Duodenal mucosa (tissue), 2 donors: ENCODE measurements around the gene GOLPH3L.

Experiments
- H3K27ac ChIP-seq: one replicate; pipeline ENCODE4 v1.7.0; 2013; ENCODE audit warnings: low read depth, low read length
- H3K27me3 ChIP-seq, 2 donors: one replicate each; pipeline ENCODE4 v1.7.0; 2013; ENCODE audit warnings: low read length in 2 of 2, control low read depth in 1 of 2; ENCODE audit not compliant: insufficient read depth in 2 of 2, control insufficient read depth in 1 of 2
- H3K36me3 ChIP-seq, 2 donors: one replicate each; pipeline ENCODE4 v1.7.0; 2013; ENCODE audit warnings: low read length in 2 of 2, control low read depth in 1 of 2; ENCODE audit not compliant: insufficient read depth in 2 of 2, control insufficient read depth in 1 of 2
- H3K4me1 ChIP-seq, 2 donors: one replicate each; pipeline ENCODE4 v1.7.0; 2013; ENCODE audit warnings: low read length in 2 of 2, control low read depth in 1 of 2; ENCODE audit not compliant: insufficient read depth in 2 of 2, control insufficient read depth in 1 of 2
- H3K4me3 ChIP-seq, 2 donors: one replicate each; pipeline ENCODE4 v1.7.0; 2013; ENCODE audit warnings: low read length in 2 of 2, low read depth in 1 of 2
- H3K9ac ChIP-seq, 2 donors: one replicate each; pipeline ENCODE4 v1.7.0; 2013; ENCODE audit warnings: low read length in 2 of 2, low read depth in 1 of 2
- H3K9me3 ChIP-seq, 2 donors: one replicate each; pipeline ENCODE4 v1.7.0; 2013; ENCODE audit warnings: low read length in 2 of 2, control low read depth in 1 of 2; ENCODE audit not compliant: control insufficient read depth in 1 of 2

GOLPH3L gene

GRCh38 chr1:150696590-150696989, 364 bp downstream of the GOLPH3L start:
- Histone ChIP-seq H3K36me3 (peaks cover 4 to 23% of the 10 kb centered on the region in 2 donors), H3K9me3 (no peaks in the 10 kb centered on the region), H3K27me3 (no peaks in the 10 kb centered on the region), H3K4me1 (peaks cover 0 to 8% of the 10 kb centered on the region in 2 donors), H3K9ac (peak overlapping the region; percentile 32 to 62), H3K27ac (peak overlapping the region; percentile 65), H3K4me3 (peak overlapping the region; percentile 78 to 84)

DNA sequence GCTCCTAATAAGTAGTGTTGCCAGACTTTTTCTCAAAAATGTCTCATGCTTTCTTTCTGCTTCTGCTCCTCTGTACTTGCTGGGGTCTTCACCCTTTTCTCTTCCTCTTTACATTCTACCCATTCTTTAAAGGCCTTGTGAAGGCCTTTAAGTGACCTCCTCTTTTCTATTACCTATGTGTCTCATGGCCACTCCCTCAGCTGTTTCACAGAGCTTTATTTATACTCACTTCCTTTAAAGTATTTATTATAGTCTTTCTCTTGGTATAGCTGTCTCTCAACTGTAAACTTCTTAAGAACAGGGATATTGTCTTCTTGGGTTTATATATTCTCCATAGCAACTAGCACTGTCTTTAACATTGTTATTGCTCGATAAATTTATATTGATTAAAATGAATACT, 792 bp downstream of the GOLPH3L start:
- peaks cover 4 to 23% of the 10 kb centered on the region in 2 donors for H3K36me3 ChIP-seq
- H3K27me3 ChIP-seq, result no peaks in the 10 kb centered on the region
- H3K4me3 ChIP-seq, result peak overlapping the region; percentile 78 to 84
- H3K9me3 ChIP-seq, result no peaks in the 10 kb centered on the region
- peaks cover 0 to 8% of the 10 kb centered on the region in 2 donors for H3K4me1 ChIP-seq
- peak overlapping the region; percentile 20 for H3K27ac ChIP-seq
- peak overlapping the region; percentile 2 to 55 for H3K9ac ChIP-seq

- Histone ChIP-seq H3K27me3 (no peaks in the 10 kb centered on the region), H3K9me3 (no peaks in the 10 kb centered on the region), H3K4me1 (peaks cover 0 to 8% of the 10 kb centered on the region in 2 donors), H3K4me3 (peak overlapping the region; percentile 29 to 78), H3K36me3 (peaks cover 4 to 23% of the 10 kb centered on the region in 2 donors), H3K9ac (peak overlapping the region in 1 of 2 donors; percentile 55), H3K27ac (no peak overlapping the region)
Measured at GRCh38 chr1:150695561-150695960, 1.4 kb downstream of the GOLPH3L start.

DNA sequence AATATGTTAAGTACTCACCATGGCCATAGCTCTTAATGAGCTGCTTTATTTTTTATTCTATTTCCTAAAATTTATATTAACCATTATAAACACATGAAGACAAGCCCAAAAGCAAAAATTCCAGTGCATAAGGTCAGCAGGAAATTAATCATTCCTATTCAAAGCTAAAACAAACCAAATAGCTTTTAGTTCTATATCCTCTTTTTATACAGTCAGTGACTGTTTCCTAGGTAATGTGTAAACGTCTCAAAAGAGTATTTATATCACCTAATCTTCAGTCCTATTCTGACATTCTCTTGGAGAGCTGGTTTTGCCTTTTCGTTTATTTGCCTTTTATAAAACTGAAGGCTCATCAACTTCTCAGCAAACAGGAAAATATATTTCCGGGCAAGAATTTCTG, 4.2 kb downstream of the GOLPH3L start:
- no peak overlapping the region for H3K9ac ChIP-seq
- H3K27ac ChIP-seq, result no peak overlapping the region
- peaks cover 8 to 35% of the 10 kb centered on the region in 2 donors for H3K36me3 ChIP-seq
- no peaks in the 10 kb centered on the region for H3K27me3 ChIP-seq
- peaks cover 0 to 7% of the 10 kb centered on the region in 2 donors for H3K4me1 ChIP-seq
- no peak overlapping the region for H3K4me3 ChIP-seq
- H3K9me3 ChIP-seq, result no peaks in the 10 kb centered on the region

- no peak overlapping the region for H3K4me3 ChIP-seq
- H3K9me3 ChIP-seq, result no peaks in the 10 kb centered on the region
- H3K9ac ChIP-seq, result no peak overlapping the region
- H3K4me1 ChIP-seq, result no peaks in the 10 kb centered on the region
- no peaks in the 10 kb centered on the region for H3K27me3 ChIP-seq
- H3K27ac ChIP-seq, result no peak overlapping the region
- peaks cover 4 to 28% of the 10 kb centered on the region in 2 donors for H3K36me3 ChIP-seq
Measured at GRCh38 chr1:150688763-150689162, 8.2 kb downstream of the GOLPH3L start.

- no peak overlapping the region for H3K9ac ChIP-seq
- peaks cover 4 to 22% of the 10 kb centered on the region in 2 donors for H3K36me3 ChIP-seq
- no peaks in the 10 kb centered on the region for H3K9me3 ChIP-seq
- H3K27me3 ChIP-seq, result no peaks in the 10 kb centered on the region
- H3K4me3 ChIP-seq, result no peak overlapping the region
- H3K4me1 ChIP-seq, result no peaks in the 10 kb centered on the region
- no peak overlapping the region for H3K27ac ChIP-seq
Measured at GRCh38 chr1:150686275-150686674, 10.7 kb downstream of the GOLPH3L start.

DNA sequence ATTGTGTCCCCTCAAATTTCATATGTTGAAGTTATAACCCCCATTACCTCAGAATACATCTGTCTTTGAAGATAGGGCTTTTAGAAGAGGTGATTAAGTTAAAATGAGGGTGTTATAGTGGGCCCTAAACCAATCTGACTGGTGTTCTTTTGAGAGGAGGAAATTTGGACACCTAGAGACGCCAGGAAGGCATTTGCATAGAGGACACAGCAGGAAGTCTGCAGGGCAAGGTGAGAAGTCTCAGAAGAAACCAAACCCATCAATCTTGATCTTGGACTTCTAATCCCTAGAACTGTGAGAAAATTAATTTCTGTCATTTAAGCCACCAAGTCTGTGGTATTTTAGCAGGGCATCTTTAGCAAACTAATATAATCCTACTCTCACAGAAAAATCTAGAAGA, 13.0 kb downstream of the GOLPH3L start:
- Histone ChIP-seq H3K9ac (no peak overlapping the region), H3K9me3 (no peaks in the 10 kb centered on the region), H3K27ac (no peak overlapping the region), H3K27me3 (no peaks in the 10 kb centered on the region), H3K4me3 (no peak overlapping the region), H3K36me3 (peaks cover 4 to 27% of the 10 kb centered on the region in 2 donors), H3K4me1 (no peaks in the 10 kb centered on the region)

DNA sequence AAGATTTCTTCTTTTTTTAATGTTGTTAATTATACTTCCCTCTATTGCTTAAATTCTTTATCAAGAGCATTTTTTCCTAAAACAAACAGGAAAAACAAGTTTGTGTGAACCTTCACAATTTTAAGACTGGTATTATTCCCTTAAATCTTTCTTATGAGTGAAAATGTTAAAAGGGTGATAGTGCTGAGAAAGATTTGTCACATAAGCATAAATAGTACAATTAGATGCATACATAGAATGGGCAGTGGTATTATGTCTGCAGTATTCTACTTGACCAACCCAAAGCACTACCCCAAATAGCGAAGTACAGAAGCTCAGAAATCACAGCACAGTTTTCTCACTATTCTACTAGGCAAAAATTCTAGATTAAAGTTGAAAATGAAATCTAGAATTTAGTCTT, 18.0 kb downstream of the GOLPH3L start:
- Histone ChIP-seq H3K4me3 (no peak overlapping the region), H3K9me3 (no peaks in the 10 kb centered on the region), H3K4me1 (no peaks in the 10 kb centered on the region)

DNA sequence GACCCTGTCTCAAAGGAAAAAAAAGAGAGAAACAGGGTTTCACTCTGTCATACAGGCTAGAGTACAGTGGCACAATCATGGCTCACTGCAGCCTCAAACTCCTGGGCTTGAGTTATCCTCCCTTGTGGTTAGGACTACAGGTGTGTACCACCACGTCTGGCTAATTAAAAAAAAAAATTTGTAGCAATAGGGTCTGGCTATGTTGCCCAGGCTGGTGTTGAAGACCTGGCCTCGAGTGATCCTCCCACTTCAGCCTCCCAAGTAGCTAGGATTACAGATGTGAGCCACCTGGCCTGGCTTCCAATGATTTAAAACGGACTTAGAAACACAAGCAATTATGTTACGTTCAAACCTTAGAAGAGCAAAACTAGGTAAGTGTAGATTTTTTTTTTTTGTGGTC, 22.1 kb downstream of the GOLPH3L start:
- no peaks in the 10 kb centered on the region for H3K27me3 ChIP-seq
- H3K36me3 ChIP-seq, result peaks cover 0 to 7% of the 10 kb centered on the region in 2 donors
- no peak overlapping the region for H3K4me3 ChIP-seq
- H3K27ac ChIP-seq, result no peak overlapping the region
- H3K9ac ChIP-seq, result no peak overlapping the region
- no peaks in the 10 kb centered on the region for H3K4me1 ChIP-seq
- no peaks in the 10 kb centered on the region for H3K9me3 ChIP-seq

More for the DNA sequence above, 18.0 kb downstream of the GOLPH3L start:
- no peak overlapping the region for H3K9ac ChIP-seq
- H3K27ac ChIP-seq, result no peak overlapping the region
- peaks cover 0 to 16% of the 10 kb centered on the region in 2 donors for H3K36me3 ChIP-seq
- H3K27me3 ChIP-seq, result no peaks in the 10 kb centered on the region

GRCh38 chr1:150663321-150663720, 33.6 kb downstream of the GOLPH3L start:
- H3K36me3 ChIP-seq, result peaks cover 5 to 20% of the 10 kb centered on the region in 2 donors
- H3K27ac ChIP-seq, result no peak overlapping the region
- peaks cover 6 to 9% of the 10 kb centered on the region in 2 donors for H3K4me1 ChIP-seq
- H3K4me3 ChIP-seq, result no peak overlapping the region
- H3K9ac ChIP-seq, result no peak overlapping the region
- H3K27me3 ChIP-seq, result no peaks in the 10 kb centered on the region
- no peaks in the 10 kb centered on the region for H3K9me3 ChIP-seq

DNA sequence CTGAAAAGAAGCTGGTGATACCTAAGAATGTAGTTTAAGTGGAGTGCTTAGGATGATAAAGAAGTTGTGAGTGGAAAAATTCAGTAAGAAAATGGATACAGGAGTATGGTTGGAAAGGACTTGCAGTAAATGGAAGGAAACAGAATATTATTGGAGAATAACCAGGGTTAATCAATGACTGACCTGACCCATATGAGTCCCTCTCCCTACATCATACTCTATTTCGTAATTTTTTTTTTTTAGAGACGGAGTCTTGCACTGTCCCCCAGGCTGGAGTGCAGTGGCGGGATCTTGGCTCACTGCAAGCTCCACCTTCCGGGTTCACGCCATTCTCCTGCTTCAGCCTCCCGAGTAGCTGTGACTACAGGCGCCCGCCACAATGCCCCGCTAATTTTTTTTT, 34.1 kb downstream of the GOLPH3L start:
- Histone ChIP-seq H3K9ac (no peak overlapping the region), H3K27ac (no peak overlapping the region), H3K4me1 (peaks cover under 1 to 6% of the 10 kb centered on the region in 2 donors), H3K27me3 (no peaks in the 10 kb centered on the region), H3K9me3 (no peaks in the 10 kb centered on the region), H3K4me3 (no peak overlapping the region), H3K36me3 (peaks cover 8 to 25% of the 10 kb centered on the region in 2 donors)
